Smooth muscle cell (in vitro differentiated cells): ENCODE results near the gene TSPAN32. TPM values are rescaled to one million over a fixed set of nuclear protein-coding genes. Genes with fewer than 3 reads are reported as not detected.

Source experiments
- DNase-seq: peaks from one replicate; lab custom pipeline; 2025; ENCODE audit not compliant: unreplicated experiment; lab: John Stamatoyannopoulos, UW
- H2AFZ ChIP-seq: fragments of 200-600 bp; sonication (generic); 2 replicates; pipeline ENCODE4 v1.6.0; 2016; ENCODE audit warnings: antibody characterized with exemption, low read depth, mild to moderate bottlenecking
- H3F3A ChIP-seq: fragments of 200-600 bp; sonication (generic); 2 replicates; pipeline ENCODE4 v1.6.0; 2017; ENCODE audit warnings: antibody characterized with exemption, low read depth
- H3K27ac ChIP-seq: fragments of 200-600 bp; sonication (generic); 2 replicates; pipeline ENCODE4 v1.5.1; 2016; ENCODE audit warnings: low read depth, mild to moderate bottlenecking
- H3K27me3 ChIP-seq: fragments of 200-600 bp; sonication (generic); 2 replicates; pipeline ENCODE4 v1.6.1; 2016; ENCODE audit warnings: low read depth, mild to moderate bottlenecking
- H3K36me3 ChIP-seq: fragments of 200-600 bp; sonication (generic); 2 replicates; pipeline ENCODE4 v1.5.1; 2016; ENCODE audit warnings: low read depth
- H3K4me1 ChIP-seq: fragments of 200-600 bp; sonication (generic); 2 replicates; pipeline ENCODE4 v1.5.1; 2016; ENCODE audit warnings: low read depth
- H3K4me2 ChIP-seq: fragments of 200-600 bp; sonication (generic); 2 replicates; pipeline ENCODE4 v1.6.0; 2016; ENCODE audit warnings: mild to moderate bottlenecking
- H3K4me3 ChIP-seq: fragments of 200-600 bp; sonication (generic); 2 replicates; pipeline ENCODE4 v1.5.1; 2016; ENCODE audit warnings: mild to moderate bottlenecking
- H3K79me2 ChIP-seq: fragments of 200-600 bp; sonication (generic); 2 replicates; pipeline ENCODE4 v1.6.0; 2016; ENCODE audit warnings: low read depth, mild to moderate bottlenecking
- H3K9ac ChIP-seq: fragments of 200-600 bp; sonication (generic); 2 replicates; pipeline ENCODE4 v1.6.0; 2016; ENCODE audit warnings: low read depth
- H3K9me3 ChIP-seq: fragments of 200-600 bp; sonication (generic); replicated peaks from 2 replicates; pipeline ENCODE4 v1.5.1; 2016; ENCODE audit warnings: low read depth
- H4K20me1 ChIP-seq: fragments of 200-600 bp; sonication (generic); 2 replicates; pipeline ENCODE4 v1.6.0; 2016; ENCODE audit warnings: low read depth
- CTCF ChIP-seq: fragments of 200-600 bp; sonication (generic); IDR thresholded peaks from 2 replicates; pipeline ENCODE4 v1.5.1; 2017; ENCODE audit warnings: borderline replicate concordance, mild to moderate bottlenecking, antibody characterized with exemption; ENCODE audit not compliant: insufficient read depth, poor library complexity, severe bottlenecking
- WGBS: methylation state at CpG from one replicate; pipeline ENCODE4 v1.1.7; 2016; ENCODE audit warnings: low lambda C conversion rate; 5-methylcytosine and 5-hydroxymethylcytosine counted together
- polyA plus RNA-seq: library from polyadenylated mRNA; unstranded; fragments of >200 nt; fragmentation: Nextera tagmentation; extraction: Ambion mirVana; gene quantifications from 2 replicates; pipeline ENCODE4 v1.2.1, GENCODE V29; 2016
- total RNA-seq: library from RNA; depleted of rRNA; stranded (reverse); fragments of >200 nt; gene quantifications from 2 replicates; pipeline ENCODE4 v1.2.3, GENCODE V29; 2014

TSPAN32 gene
- total and polyA plus RNA-seq, 2 experiments from 2014 or later: not detected

GRCh38 chr11:2305788-2306451 lies 4.1 kb downstream of the TSPAN32 start:
- H3K4me3 ChIP-seq: peak overlapping the region; percentile 24
- no peak for DNase-seq

GRCh38 chr11:2306452-2306823 lies 4.6 kb downstream of the TSPAN32 start:
- H3K79me2 ChIP-seq: no peaks in the 10 kb centered on the region
- no peaks in the 10 kb centered on the region for H3F3A ChIP-seq
- DNase-seq: no peak
- peak overlapping the region; percentile 69 for H3K4me2 ChIP-seq
- no peaks in the 10 kb centered on the region for H3K9me3 ChIP-seq
- no peak overlapping the region for H2AFZ ChIP-seq
- no peaks in the 10 kb centered on the region for H4K20me1 ChIP-seq
- peak overlapping the region; percentile 49 for H3K27ac ChIP-seq
- no peak overlapping the region for H3K9ac ChIP-seq
- peak overlapping the region; percentile 24 for H3K4me3 ChIP-seq
- H3K4me1 ChIP-seq: peaks cover 7% of the 10 kb centered on the region
- no peak for TF ChIP-seq CTCF
- H3K36me3 ChIP-seq: no peaks in the 10 kb centered on the region
- no peaks in the 10 kb centered on the region for H3K27me3 ChIP-seq
- 62% methylated on average over 4 of the region's 4 CpGs for WGBS

More at GRCh38 chr11:2305788-2306451, 4.1 kb downstream of the TSPAN32 start:
- H3K9me3 ChIP-seq: no peaks in the 10 kb centered on the region
- TF ChIP-seq CTCF: no peak
- no peaks in the 10 kb centered on the region for H4K20me1 ChIP-seq
- peak overlapping the region; percentile 69 for H3K4me2 ChIP-seq
- peak overlapping the region; percentile 49 for H3K27ac ChIP-seq
- H3K36me3 ChIP-seq: no peaks in the 10 kb centered on the region
- H3K9ac ChIP-seq: no peak overlapping the region
- WGBS: 54% methylated on average over 11 of the region's 12 CpGs
- H3K4me1 ChIP-seq: peaks cover 7% of the 10 kb centered on the region
- no peaks in the 10 kb centered on the region for H3K79me2 ChIP-seq
- no peaks in the 10 kb centered on the region for H3F3A ChIP-seq
- H2AFZ ChIP-seq: no peak overlapping the region
- no peaks in the 10 kb centered on the region for H3K27me3 ChIP-seq

GRCh38 chr11:2306877-2307500 lies 5.2 kb downstream of the TSPAN32 start:
- DNase-seq: no peak
- Histone ChIP-seq H3K27me3 (no peaks in the 10 kb centered on the region), H4K20me1 (no peaks in the 10 kb centered on the region), H3K4me1 (peaks cover 7% of the 10 kb centered on the region), H3K4me3 (no peak overlapping the region), H2AFZ (no peak overlapping the region), H3K79me2 (no peaks in the 10 kb centered on the region), H3F3A (no peaks in the 10 kb centered on the region), H3K9me3 (no peaks in the 10 kb centered on the region), H3K9ac (no peak overlapping the region), H3K4me2 (no peak overlapping the region), H3K36me3 (no peaks in the 10 kb centered on the region), H3K27ac (no peak overlapping the region)
- no peak for TF ChIP-seq CTCF
- 82% methylated on average over 14 of the region's 14 CpGs for WGBS
